GM12801 (cell line): Measurements from ENCODE around the gene HDAC4.

Experiments used
- CTCF ChIP-seq: IDR thresholded peaks from one replicate; pipeline ENCODE4 v1.5.1; 2011; ENCODE audit warnings: control low read depth; ENCODE audit not compliant: insufficient read length; ENCODE audit errors: extremely low read depth

HDAC4 gene

GRCh38 chr2:239156516-239157265, 244.1 kb downstream of the HDAC4 start:
- TF ChIP-seq CTCF, result no peak

GRCh38 chr2:239155806-239156480, 244.9 kb downstream of the HDAC4 start:
- TF ChIP-seq CTCF, result no peak

GRCh38 chr2:239154971-239155805, 245.6 kb downstream of the HDAC4 start:
- TF ChIP-seq CTCF, result no peak

- TF ChIP-seq CTCF, result no peak
These were observed 246.8 kb downstream of the HDAC4 start for GRCh38 chr2:239153806-239154591.

- no peak for TF ChIP-seq CTCF
These were observed 247.9 kb downstream of the HDAC4 start for GRCh38 chr2:239152916-239153305.

- TF ChIP-seq CTCF, result no peak
These were observed 248.4 kb downstream of the HDAC4 start for GRCh38 chr2:239152239-239152915.
